ENCODE data around the gene ZNF768.
A peak's percentile ranks its signal among the peaks of the same experiment; 100 is the strongest.
"Not testable (repeated sequence)": the region's sequence is repeated elsewhere in the genome, so short reads cannot be mapped to it uniquely, and the experiment has no call there.

ZNF768 gene

GRCh38 chr16:30528799-30529457 is 2.6 kb upstream of the ZNF768 start:
- TF ChIP-seq CTCF (conservative IDR thresholded peaks at IDR 0.05; ENCODE audit: low read length), result no peak
- H3K4me3 ChIP-seq (ENCODE audit: low read length), result no peak overlapping the region
- DNase-seq (ENCODE audit: low read depth), result no peak

GRCh38 chr16:30527635-30528178 is 1.3 kb upstream of the ZNF768 start:
- no peak for TF ChIP-seq CTCF (conservative IDR thresholded peaks at IDR 0.05; ENCODE audit: low read length)
- peak overlapping the region; percentile 47 for H3K4me3 ChIP-seq (ENCODE audit: low read length)
- DNase-seq (ENCODE audit: low read depth), result no peak

DNA sequence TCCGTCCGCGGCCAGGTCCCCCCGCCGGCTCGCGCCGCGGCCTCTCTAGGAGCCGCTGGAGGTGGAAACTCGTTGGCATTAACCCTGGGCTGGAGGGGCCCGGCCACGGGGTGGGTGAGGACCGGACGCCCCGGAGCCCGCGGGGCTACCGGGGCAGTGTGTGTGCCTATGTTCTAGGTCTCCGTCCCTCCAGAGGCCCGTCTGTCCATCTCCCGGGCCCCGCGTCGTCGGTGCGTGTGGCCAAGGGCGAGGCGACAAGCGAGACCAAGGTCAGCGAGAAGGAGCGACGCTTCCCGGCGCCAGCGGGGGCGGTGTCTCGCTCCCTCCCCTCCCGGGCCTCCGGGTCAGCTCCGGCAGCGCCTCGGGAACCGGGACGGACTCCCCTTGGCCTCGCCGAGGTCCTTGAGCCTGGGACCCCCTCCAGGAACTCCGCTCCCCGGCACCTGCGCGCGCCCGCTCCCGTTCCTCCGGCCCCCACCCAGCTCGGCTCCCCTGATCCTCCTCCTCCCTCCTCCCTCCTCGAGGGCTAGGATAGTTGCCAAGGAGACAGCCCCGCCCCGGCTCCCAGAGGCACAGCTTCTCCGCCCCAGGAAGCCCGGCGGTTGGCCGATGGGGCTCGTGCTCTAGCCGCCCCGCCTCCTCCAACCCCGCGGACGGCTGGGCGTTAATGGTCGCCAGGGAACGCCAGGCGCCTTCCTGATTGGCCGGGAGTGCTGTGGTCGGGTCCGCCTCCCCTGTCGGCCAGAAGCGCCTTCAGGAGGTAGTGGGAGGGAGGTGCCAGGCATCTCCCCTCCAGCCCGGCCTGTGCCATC is 663 bp upstream of the ZNF768 start:
- TF ChIP-seq CTCF (conservative IDR thresholded peaks at IDR 0.05; ENCODE audit: low read length), result peak; percentile 42
- DNase-seq (ENCODE audit: low read depth), result peak; percentile 96
- H3K4me3 ChIP-seq (ENCODE audit: low read length), result peak overlapping the region; percentile 82

DNA sequence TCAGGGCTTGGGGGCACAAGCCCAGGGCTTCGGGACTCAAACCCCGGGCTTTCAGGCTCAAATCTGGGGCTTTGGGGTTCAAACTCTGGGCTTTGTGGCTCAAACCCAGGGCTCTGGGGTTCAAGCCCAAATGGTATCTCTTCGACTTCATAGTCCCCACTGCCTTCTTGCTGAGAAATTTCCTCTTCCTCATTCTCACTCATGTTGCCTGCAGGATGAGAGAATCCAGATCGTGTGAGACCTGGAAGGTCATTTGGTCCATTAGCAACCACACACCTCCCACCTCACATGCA is 576 bp downstream of the ZNF768 start:
- DNase-seq (ENCODE audit: low read depth), result peak; percentile 13

DNA sequence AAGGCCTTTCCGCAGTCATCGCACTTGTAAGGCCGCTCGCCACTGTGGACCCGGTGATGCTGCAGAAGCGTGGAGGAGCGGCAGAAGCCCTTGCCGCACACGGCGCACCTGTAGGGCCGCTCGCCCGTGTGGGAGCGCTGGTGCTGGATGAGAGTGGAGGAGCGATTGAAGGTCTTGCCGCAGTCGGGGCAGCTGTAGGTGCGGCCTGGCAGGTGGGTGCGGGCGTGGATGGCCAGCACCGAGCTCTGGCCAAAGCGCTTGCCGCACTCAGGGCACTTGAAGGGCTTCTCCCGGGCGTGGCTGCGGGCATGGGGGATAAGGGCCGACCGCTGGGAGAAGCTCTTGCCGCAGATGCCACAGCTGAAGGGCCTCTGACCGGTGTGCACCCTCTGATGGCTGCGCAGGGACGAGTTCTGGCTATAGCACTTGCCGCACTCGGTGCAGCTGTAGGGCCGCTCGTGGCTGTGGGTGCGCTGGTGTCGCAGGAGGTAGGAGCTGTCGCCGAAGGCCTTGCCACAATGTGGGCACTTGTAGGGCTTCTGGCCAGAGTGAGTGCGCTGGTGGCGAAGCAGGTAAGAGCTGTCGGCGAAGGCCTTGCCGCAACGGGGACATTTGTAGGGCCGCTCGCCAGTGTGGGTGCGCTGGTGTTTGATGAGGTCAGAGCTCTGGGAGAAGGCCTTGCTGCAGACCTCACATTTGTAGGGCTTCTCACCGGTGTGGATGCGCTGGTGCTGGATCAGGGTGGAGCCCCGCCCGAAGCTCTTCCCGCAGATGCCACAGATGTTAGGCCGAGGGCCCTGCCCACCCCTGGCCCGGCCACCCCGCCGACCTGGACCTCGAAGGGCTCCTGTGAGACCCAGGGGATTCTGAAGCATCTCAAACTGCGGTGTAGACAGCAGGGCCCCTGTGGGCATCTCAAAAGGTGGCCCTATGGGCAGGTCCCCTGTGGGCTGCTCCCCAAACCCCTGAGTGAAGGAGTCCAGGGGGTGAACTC is 1.5 kb downstream of the ZNF768 start:
- no peak for TF ChIP-seq CTCF (conservative IDR thresholded peaks at IDR 0.05; ENCODE audit: low read length)
- DNase-seq (ENCODE audit: low read depth), result no peak
- no peak overlapping the region for H3K4me3 ChIP-seq (ENCODE audit: low read length)

More for the DNA sequence above, 576 bp downstream of the ZNF768 start:
- H3K4me3 ChIP-seq (ENCODE audit: low read length), result peak overlapping the region; percentile 69
- TF ChIP-seq CTCF (conservative IDR thresholded peaks at IDR 0.05; ENCODE audit: low read length), result no peak

DNA sequence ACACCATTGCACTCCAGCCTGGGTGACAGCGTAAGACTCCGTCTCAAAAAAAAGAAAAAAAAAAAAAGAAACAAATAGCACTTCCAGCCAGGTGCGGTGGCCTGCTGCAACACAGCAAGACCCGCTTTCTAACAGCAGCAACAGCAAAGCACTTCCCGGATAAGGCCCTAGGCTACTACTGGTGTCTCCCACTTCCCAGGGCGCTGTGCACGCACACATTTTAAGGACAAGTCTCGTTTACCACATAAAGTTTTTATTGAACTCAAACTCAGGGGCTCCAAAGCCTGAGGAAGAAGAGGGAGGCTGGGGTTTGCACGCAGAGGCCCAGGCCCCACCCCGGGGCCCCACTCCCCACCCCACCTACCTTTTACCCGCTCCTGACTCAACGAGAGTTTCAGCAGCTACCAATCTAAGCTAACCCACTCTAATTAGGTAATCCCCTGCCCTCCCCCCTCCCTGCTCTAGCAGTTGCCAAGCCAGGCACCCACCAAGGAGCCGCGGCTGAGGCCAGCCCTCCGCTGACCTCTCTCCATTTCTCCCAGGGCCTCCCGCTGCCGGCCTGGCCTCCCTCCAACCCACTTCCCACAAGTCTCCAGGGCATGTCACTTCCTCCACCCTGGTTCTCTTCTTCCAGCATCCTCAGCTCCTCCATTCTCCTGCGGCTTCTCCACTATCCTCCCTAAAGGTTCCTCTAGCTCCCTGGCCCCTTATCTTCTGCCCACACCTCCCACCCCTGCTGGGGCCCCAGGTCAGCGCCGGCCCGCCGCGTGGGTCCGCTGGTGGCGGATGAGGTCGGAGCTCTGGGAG is 2.4 kb downstream of the ZNF768 start:
- TF ChIP-seq CTCF (conservative IDR thresholded peaks at IDR 0.05; ENCODE audit: low read length), result no peak
- DNase-seq (ENCODE audit: low read depth), result no peak
- H3K4me3 ChIP-seq (ENCODE audit: low read length), result no peak overlapping the region

DNA sequence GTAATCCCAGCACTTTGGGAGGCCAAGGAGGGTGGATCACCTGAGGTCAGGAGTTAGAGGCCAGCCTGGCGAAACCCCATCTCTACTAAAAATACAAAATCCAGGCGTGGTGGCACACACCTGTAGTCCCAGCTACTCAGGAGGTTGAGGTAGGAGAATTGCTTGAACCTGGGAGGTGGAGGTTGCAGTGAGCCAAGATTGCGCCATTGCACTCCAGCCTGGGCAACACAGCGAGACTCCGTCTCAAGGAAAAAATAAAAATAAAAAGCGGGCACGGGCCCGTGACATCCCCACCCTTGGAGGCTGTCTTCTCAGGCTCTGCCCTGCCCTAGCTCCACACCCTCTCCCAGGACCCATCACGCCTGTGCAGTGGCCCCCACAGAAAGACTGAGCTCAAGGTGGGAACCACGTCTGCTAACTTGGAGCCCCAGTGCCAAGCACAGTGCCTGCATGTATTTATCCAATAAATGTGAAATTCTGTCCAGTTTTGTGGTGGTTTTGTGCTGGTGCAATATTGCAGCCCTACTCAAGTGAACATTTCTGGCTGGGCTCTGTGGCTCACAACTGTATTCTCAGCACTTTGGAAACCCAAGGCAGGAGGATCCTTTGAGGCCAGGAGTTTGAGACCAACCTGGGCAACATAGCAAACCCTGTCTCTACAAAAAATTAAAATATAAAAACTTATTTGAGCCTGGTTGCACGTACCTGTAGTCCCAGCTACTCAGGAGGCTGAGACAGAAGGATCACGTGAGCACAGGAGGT is 3.5 kb downstream of the ZNF768 start:
- DNase-seq (ENCODE audit: low read depth); H3K4me3 ChIP-seq (ENCODE audit: low read length): not testable (repeated sequence)
